Bronchial epithelial cell (primary cell): ENCODE data around the gene ZBTB18. TPM values are rescaled to one million over a fixed set of nuclear protein-coding genes. Genes with fewer than 3 reads are reported as not detected.

ENCODE experiments used
- DNase-seq: peaks from one replicate; pipeline ENCODE4 v3.0.0-alpha.2; 2010; ENCODE audit warnings: low read depth
- FAIRE-seq: peaks from 2 replicates; lab custom pipeline; 2011; peaks lifted over from hg19 to GRCh38; lab: Jason Lieb, UNC
- H3K27me3 ChIP-seq: 2 replicates; pipeline ENCODE4 v1.5.1; 2011; ENCODE audit warnings: low read length; ENCODE audit not compliant: control insufficient read depth, insufficient read depth
- H3K36me3 ChIP-seq: 2 replicates; pipeline ENCODE4 v1.5.1; 2011; ENCODE audit warnings: low read length; ENCODE audit not compliant: control insufficient read depth, insufficient read depth
- H3K4me3 ChIP-seq: 2 replicates; pipeline ENCODE4 v1.5.1; 2011; ENCODE audit warnings: mild to moderate bottlenecking, low read depth, low read length, control low read depth
- CTCF ChIP-seq: IDR thresholded peaks from 2 replicates; pipeline ENCODE4 v1.5.1; 2011; ENCODE audit warnings: mild to moderate bottlenecking, moderate library complexity, low read length, control low read depth, inconsistent platforms; ENCODE audit not compliant: insufficient read depth, severe bottlenecking
- total RNA-seq: library from RNA; depleted of rRNA; stranded (reverse); fragments of >200 nt; gene quantifications from 2 replicates; pipeline ENCODE4 v1.2.1, GENCODE V29; 2014

The ZBTB18 gene
- total RNA-seq, 1 donor from 2014 or later = 6.8 TPM

GRCh38 chr1:244104309-244105060 is 53.4 kb downstream of the ZBTB18 start:
- DNase-seq = no peak
- Histone ChIP-seq H3K4me3 (no peak overlapping the region), H3K36me3 (no peaks in the 10 kb centered on the region), H3K27me3 (no peaks in the 10 kb centered on the region)
- no peak for FAIRE-seq
- no peak for TF ChIP-seq CTCF

- DNase-seq (no peak), FAIRE-seq (no peak)
- TF ChIP-seq CTCF = no peak
- Histone ChIP-seq H3K36me3 (no peaks in the 10 kb centered on the region), H3K27me3 (peaks cover under 1% of the 10 kb centered on the region), H3K4me3 (no peak overlapping the region)
These were observed 55.1 kb downstream of the ZBTB18 start for GRCh38 chr1:244106176-244106575.

Other genes with a start within 250 kb of the ZBTB18 start
- gene AKT3, start 201.0 kb upstream of the ZBTB18 start, total RNA-seq = 7.9 and 8.2 TPM in 2 replicates